Panc1 (cell line): Measurements from ENCODE around the gene LYRM4. TPM values are rescaled to one million over a fixed set of nuclear protein-coding genes. Genes with fewer than 3 reads are reported as not detected.

Experiments
- ATAC-seq: fragments of 200-7000 bp; cut with Tn5 transposase; 2 replicates; pipeline ENCODE4 v1.9.1; 2020; ENCODE audit warnings: mild to moderate bottlenecking, moderate library complexity
- BruUV-seq: library from RNA; stranded (reverse); fragments of 400-500 nt; replicated peaks from 2 replicates; lab custom pipeline; 2021; lab: Mats Ljungman, UMichigan
- CTCF ChIA-PET: fragments of 300-600 bp; sonication (Branson Sonifier 250); formaldehyde crosslinking; loops from one replicate; lab custom pipeline; 2022; ENCODE audit warnings: antibody characterized with exemption; lab: Charles Lee
- POLR2A ChIA-PET: fragments of 300-600 bp; sonication (Branson Sonifier 250); formaldehyde crosslinking; loops from one replicate; lab custom pipeline; 2022; ENCODE audit warnings: antibody characterized with exemption; lab: Charles Lee
- DNase-seq: peaks from one replicate; pipeline ENCODE4 v3.0.0-alpha.2; 2010; ENCODE audit warnings: low read depth, low spot score
- H3K27ac ChIP-seq: 2 replicates; pipeline ENCODE4 v1.5.1; 2011; ENCODE audit warnings: mild to moderate bottlenecking, low read length, inconsistent platforms
- H3K27me3 ChIP-seq: fragments of 200-500 bp; sonication (Bioruptor generic); 2 replicates; pipeline ENCODE4 v1.6.0; 2014; ENCODE audit warnings: low read length, inconsistent platforms; ENCODE audit not compliant: control insufficient read depth, insufficient read depth
- H3K36me3 ChIP-seq: fragments of 200-500 bp; sonication (Bioruptor generic); 2 replicates; pipeline ENCODE4 v1.5.1; 2014; ENCODE audit warnings: inconsistent platforms, mild to moderate bottlenecking, low read length, moderate library complexity; ENCODE audit not compliant: control insufficient read depth, insufficient read depth
- H3K4me1 ChIP-seq: 2 replicates; pipeline ENCODE4 v1.5.1; 2011; ENCODE audit warnings: inconsistent platforms, mild to moderate bottlenecking, low read length, moderate library complexity; ENCODE audit not compliant: control insufficient read depth, insufficient read depth
- H3K4me3 ChIP-seq, 2 experiments: 2 replicates each; pipeline ENCODE4 v1.5.1; 2011 to 2012; ENCODE audit warnings: low read depth in 2 of 2, low read length in 2 of 2, mild to moderate bottlenecking in 2 of 2, inconsistent platforms in 1 of 2, moderate library complexity in 1 of 2
- H3K9me3 ChIP-seq: fragments of 200-500 bp; sonication (Bioruptor generic); 2 replicates; pipeline ENCODE4 v1.5.1; 2014; ENCODE audit warnings: low read depth, mild to moderate bottlenecking, inconsistent platforms, low read length, moderate library complexity; ENCODE audit not compliant: control insufficient read depth, insufficient read depth
- CTCF ChIP-seq: fragments of 450-650 bp; IDR thresholded peaks from 2 replicates; pipeline ENCODE4 v1.5.1; 2017; ENCODE audit warnings: mild to moderate bottlenecking
- POLR2AphosphoS5 ChIP-seq: IDR thresholded peaks from 2 replicates; pipeline ENCODE4 v1.6.1; 2012; ENCODE audit warnings: mild to moderate bottlenecking, low read depth, low read length, moderate library complexity
- REST ChIP-seq, 2 experiments: IDR thresholded peaks; 2 replicates each; pipeline ENCODE4 v1.6.1; 2011 to 2012; ENCODE audit warnings: low read depth in 2 of 2, control low read depth in 1 of 2, low read length in 1 of 2, mild to moderate bottlenecking in 1 of 2, moderate library complexity in 1 of 2; ENCODE audit not compliant: insufficient read depth in 1 of 2
- SIN3A ChIP-seq: IDR thresholded peaks from 2 replicates; pipeline ENCODE4 v1.6.1; 2012; ENCODE audit warnings: low read depth, mild to moderate bottlenecking, low read length, moderate library complexity, borderline replicate concordance; ENCODE audit not compliant: insufficient read depth
- TCF7L2 ChIP-seq: IDR thresholded peaks from 2 replicates; pipeline ENCODE4 v1.6.1; 2011; ENCODE audit warnings: mild to moderate bottlenecking, low read depth, low read length, inconsistent platforms
- in situ Hi-C: cut with HindIII; loops from 2 replicates; pipeline ENCODE4 v1.10.0; 2016; ENCODE audit warnings: low sequenced_read_pairs, low pct_unique_long_range_greater_than_20kb
- intact Hi-C: fragments of 100-400 bp; cut with micrococcal nuclease; formaldehyde crosslinking; loops from one replicate; pipeline ENCODE4 v1.10.0; 2022; ENCODE audit not compliant: unreplicated experiment
- total RNA-seq: library from RNA; stranded (reverse); gene quantifications from one replicate; pipeline ENCODE4 v1.2.1, GENCODE V29; 2021; ENCODE audit not compliant: unreplicated experiment

Gene LYRM4
- total RNA-seq, 1 experiment from 2014 or later = 27.4 TPM

- in situ Hi-C loops (no loop called here), intact Hi-C loops (no loop called here)
- BruUV-seq = no TSS peak
- TF ChIP-seq TCF7L2 (no peak), SIN3A (no peak), POLR2AphosphoS5 (no peak), REST (IDR thresholded peaks at IDR 0.05; ENCODE audit: insufficient read depth in 1 of 2, low read depth in 2 of 2, low read length in 1 of 2) (no peak), CTCF (no peak)
- no peak for DNase-seq
- POLR2A ChIA-PET = no interaction called here
- Histone ChIP-seq H3K27ac (no peak overlapping the region), H3K27me3 (no peaks in the 10 kb centered on the region), H3K4me3 (no peak overlapping the region), H3K36me3 (no peaks in the 10 kb centered on the region), H3K4me1 (no peaks in the 10 kb centered on the region), H3K9me3 (no peaks in the 10 kb centered on the region)
- ATAC-seq = no peak
- CTCF ChIA-PET = no interaction called here
Measured at GRCh38 chr6:5123296-5124143, 137.2 kb downstream of the LYRM4 start.

GRCh38 chr6:5122504-5123112 lies 138.1 kb downstream of the LYRM4 start:
- Histone ChIP-seq H3K27ac (no peak overlapping the region), H3K4me1 (no peaks in the 10 kb centered on the region), H3K9me3 (no peaks in the 10 kb centered on the region), H3K4me3 (no peak overlapping the region), H3K36me3 (no peaks in the 10 kb centered on the region), H3K27me3 (no peaks in the 10 kb centered on the region)
- TF ChIP-seq REST (IDR thresholded peaks at IDR 0.05; ENCODE audit: insufficient read depth in 1 of 2, low read depth in 2 of 2, low read length in 1 of 2) = no peak
- no peak for TF ChIP-seq TCF7L2
- TF ChIP-seq POLR2AphosphoS5 = no peak
- no peak for TF ChIP-seq CTCF
- TF ChIP-seq SIN3A = no peak
- no peak for ATAC-seq
- BruUV-seq = no TSS peak
- intact Hi-C loops = no loop called here
- ChIA-PET POLR2A (no interaction called here), CTCF (no interaction called here)
- in situ Hi-C loops = no loop called here
- no peak for DNase-seq
